Vagina (tissue), 2 donors: ENCODE measurements around the gene THAP3. TPM values are rescaled to one million over a fixed set of nuclear protein-coding genes. Genes with fewer than 3 reads are reported as not detected.

ENCODE experiments used
- DNase-seq, 2 donors: peaks; one replicate each; pipeline ENCODE4 v3.0.0-alpha.2; 2017; ENCODE audit errors: extremely low spot score in 2 of 2
- H3K27ac ChIP-seq: fragments of 200-600 bp; sonication (generic); one replicate; pipeline ENCODE4 v1.5.1; 2019
- H3K27me3 ChIP-seq: fragments of 200-600 bp; sonication (generic); one replicate; pipeline ENCODE4 v1.5.1; 2019
- H3K36me3 ChIP-seq, 2 donors: fragments of 200-600 bp; sonication (generic); one replicate each; pipeline ENCODE4 v1.5.1; 2017 to 2019
- H3K4me1 ChIP-seq: fragments of 200-600 bp; sonication (generic); one replicate; pipeline ENCODE4 v1.5.1; 2019
- H3K4me3 ChIP-seq, 2 donors: fragments of 200-600 bp; sonication (generic); 1 replicate in 1 of 2; 2 replicates in 1 of 2; pipeline ENCODE4 v1.5.1; 2016 to 2019
- H3K9me3 ChIP-seq: fragments of 200-600 bp; sonication (generic); one replicate; pipeline ENCODE4 v1.5.1; 2019
- CTCF ChIP-seq, 3 experiments: fragments of 450-650 bp in 2 of 3; fragments of 200-600 bp in 1 of 3; sonication (generic) in 1 of 3; IDR thresholded peaks; one replicate each; pipeline ENCODE4 v1.5.1; 2017 to 2019; ENCODE audit warnings: antibody characterized with exemption in 3 of 3, mild to moderate bottlenecking in 2 of 3, moderate library complexity in 2 of 3
- POLR2A ChIP-seq, 2 donors: fragments of 450-650 bp; IDR thresholded peaks; one replicate each; pipeline ENCODE4 v1.6.1; 2017; ENCODE audit warnings: antibody characterized with exemption in 2 of 2, mild to moderate bottlenecking in 2 of 2, moderate library complexity in 2 of 2
- POLR2AphosphoS5 ChIP-seq, 2 donors: sonication (generic); formaldehyde crosslinking; IDR thresholded peaks; one replicate each; pipeline ENCODE4 v1.9.0; 2017; ENCODE audit warnings: antibody characterized with exemption in 2 of 2, mild to moderate bottlenecking in 2 of 2, low read depth in 1 of 2; ENCODE audit not compliant: insufficient read depth in 1 of 2
- intact Hi-C: fragments of 100-400 bp; cut with DNase I; formaldehyde crosslinking; loops from one replicate; pipeline ENCODE4 v1.15.1; 2023
- total RNA-seq: library from RNA; depleted of rRNA; stranded (reverse); fragments of >200 nt; gene quantifications from one replicate; pipeline ENCODE4 v1.2.3, GENCODE V29; 2016

THAP3 gene
- total RNA-seq, 1 donor from 2014 or later, result 29.0 TPM

GRCh38 chr1:6651909-6652308, 27.2 kb downstream of the THAP3 start:
- Histone ChIP-seq H3K36me3 (peaks cover 0 to 30% of the 10 kb centered on the region in 2 donors), H3K27me3 (no peaks in the 10 kb centered on the region), H3K4me3 (no peak overlapping the region), H3K9me3 (no peaks in the 10 kb centered on the region), H3K4me1 (no peaks in the 10 kb centered on the region), H3K27ac (no peak overlapping the region)
- TF ChIP-seq CTCF (IDR thresholded peaks at IDR 0.05), result no peak
- TF ChIP-seq POLR2AphosphoS5 (IDR thresholded peaks at IDR 0.05; ENCODE audit: insufficient read depth in 1 of 2, low read depth in 1 of 2), result no peak
- no peak for DNase-seq
- intact Hi-C loops, result no loop called here

- no peak for TF ChIP-seq POLR2AphosphoS5 (IDR thresholded peaks at IDR 0.05; ENCODE audit: insufficient read depth in 1 of 2, low read depth in 1 of 2)
- TF ChIP-seq CTCF (IDR thresholded peaks at IDR 0.05), result no peak
- TF ChIP-seq POLR2A (IDR thresholded peaks at IDR 0.05), result no peak
- intact Hi-C loops, result no loop called here
- H3K36me3 ChIP-seq, result peaks cover 0 to 30% of the 10 kb centered on the region in 2 donors
- no peaks in the 10 kb centered on the region for H3K27me3 ChIP-seq
- H3K9me3 ChIP-seq, result no peaks in the 10 kb centered on the region
- no peak overlapping the region for H3K27ac ChIP-seq
- no peak overlapping the region for H3K4me3 ChIP-seq
- no peaks in the 10 kb centered on the region for H3K4me1 ChIP-seq
- no peak for DNase-seq
Measured at GRCh38 chr1:6652986-6653385, 28.3 kb downstream of the THAP3 start.

- peaks cover 0 to 30% of the 10 kb centered on the region in 2 donors for H3K36me3 ChIP-seq
- no peak for DNase-seq
- intact Hi-C loops, result no loop called here
- H3K4me3 ChIP-seq, result no peak overlapping the region
- H3K4me1 ChIP-seq, result no peaks in the 10 kb centered on the region
- no peak overlapping the region for H3K27ac ChIP-seq
- TF ChIP-seq POLR2A (IDR thresholded peaks at IDR 0.05) (no peak), POLR2AphosphoS5 (IDR thresholded peaks at IDR 0.05; ENCODE audit: insufficient read depth in 1 of 2, low read depth in 1 of 2) (no peak), CTCF (IDR thresholded peaks at IDR 0.05) (no peak)
- H3K27me3 ChIP-seq, result no peaks in the 10 kb centered on the region
- H3K9me3 ChIP-seq, result no peaks in the 10 kb centered on the region
Measured at GRCh38 chr1:6653436-6654290, 29.0 kb downstream of the THAP3 start.

DNA sequence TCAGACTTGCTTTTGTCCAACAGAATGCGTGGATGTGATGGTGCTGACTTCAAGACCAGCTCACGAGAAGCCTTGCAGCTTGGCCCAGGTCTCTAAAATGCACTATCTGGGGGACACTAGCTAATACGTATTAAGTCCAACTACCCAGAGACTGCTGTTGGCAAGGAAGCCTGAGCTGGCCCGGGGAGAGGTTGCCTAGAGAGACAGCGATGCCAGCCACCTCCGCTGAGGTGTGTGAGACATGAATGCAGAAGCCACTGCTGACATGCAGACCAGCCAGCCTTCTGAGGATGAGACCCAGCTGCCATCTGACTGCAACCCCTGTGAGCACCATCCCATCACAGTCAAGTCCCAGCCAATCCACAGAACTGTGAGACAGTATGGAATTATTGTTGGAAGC, 32.5 kb downstream of the THAP3 start:
- Histone ChIP-seq H3K27ac (no peak overlapping the region), H3K4me1 (no peaks in the 10 kb centered on the region), H3K27me3 (no peaks in the 10 kb centered on the region), H3K9me3 (no peaks in the 10 kb centered on the region), H3K4me3 (no peak overlapping the region), H3K36me3 (peaks cover 0 to 25% of the 10 kb centered on the region in 2 donors)
- DNase-seq, result no peak
- TF ChIP-seq CTCF (IDR thresholded peaks at IDR 0.05) (no peak), POLR2AphosphoS5 (IDR thresholded peaks at IDR 0.05; ENCODE audit: insufficient read depth in 1 of 2, low read depth in 1 of 2) (no peak), POLR2A (IDR thresholded peaks at IDR 0.05) (no peak)
- intact Hi-C loops, result no loop called here

DNA sequence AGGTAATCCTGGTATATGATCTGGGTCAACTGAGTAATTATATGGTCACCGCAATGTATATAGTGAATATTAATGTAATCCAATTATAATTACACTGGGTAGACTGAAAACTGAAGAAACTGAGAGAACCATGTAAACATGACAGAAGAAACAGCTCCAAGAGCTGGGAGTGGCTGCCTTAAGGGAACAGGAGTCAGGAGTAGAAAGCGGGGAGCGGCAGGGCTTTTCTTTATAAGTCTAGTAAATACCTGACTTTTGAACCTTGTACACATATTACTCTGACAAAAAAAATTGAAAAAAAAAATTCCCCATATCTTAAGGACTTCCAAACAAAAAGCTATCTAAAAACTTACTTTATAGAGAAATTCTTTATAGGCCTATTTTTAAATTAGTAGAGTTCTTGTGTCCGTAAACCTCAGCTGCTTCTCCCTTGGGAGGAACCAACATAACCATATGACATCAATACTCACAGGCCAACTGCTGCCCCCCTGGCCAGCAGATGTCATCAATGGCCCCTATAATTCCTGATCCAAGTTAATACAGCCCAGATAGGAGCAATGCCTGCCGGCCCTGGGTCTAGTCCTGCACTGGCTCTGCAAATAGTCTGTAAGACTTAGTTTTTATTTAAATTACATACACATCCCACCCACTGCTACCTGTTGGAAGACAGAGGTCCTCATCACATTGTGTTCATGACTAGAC, 33.8 kb downstream of the THAP3 start:
- Histone ChIP-seq H3K4me1 (no peaks in the 10 kb centered on the region), H3K4me3 (no peak overlapping the region), H3K27me3 (no peaks in the 10 kb centered on the region), H3K27ac (no peak overlapping the region), H3K36me3 (peaks cover 0 to 11% of the 10 kb centered on the region in 2 donors), H3K9me3 (no peaks in the 10 kb centered on the region)
- DNase-seq, result no peak
- intact Hi-C loops, result no loop called here
- TF ChIP-seq CTCF (IDR thresholded peaks at IDR 0.05), result no peak
- TF ChIP-seq POLR2AphosphoS5 (IDR thresholded peaks at IDR 0.05; ENCODE audit: insufficient read depth in 1 of 2, low read depth in 1 of 2), result no peak
- TF ChIP-seq POLR2A (IDR thresholded peaks at IDR 0.05), result no peak
